ENCODE results near the gene NEUROD2. TPM values are rescaled to one million over a fixed set of nuclear protein-coding genes. Genes with fewer than 3 reads are reported as not detected.

The NEUROD2 gene
- total and polyA plus RNA-seq, 10 donors = under 0.01 to 0.03 TPM; not detected in 8

DNA sequence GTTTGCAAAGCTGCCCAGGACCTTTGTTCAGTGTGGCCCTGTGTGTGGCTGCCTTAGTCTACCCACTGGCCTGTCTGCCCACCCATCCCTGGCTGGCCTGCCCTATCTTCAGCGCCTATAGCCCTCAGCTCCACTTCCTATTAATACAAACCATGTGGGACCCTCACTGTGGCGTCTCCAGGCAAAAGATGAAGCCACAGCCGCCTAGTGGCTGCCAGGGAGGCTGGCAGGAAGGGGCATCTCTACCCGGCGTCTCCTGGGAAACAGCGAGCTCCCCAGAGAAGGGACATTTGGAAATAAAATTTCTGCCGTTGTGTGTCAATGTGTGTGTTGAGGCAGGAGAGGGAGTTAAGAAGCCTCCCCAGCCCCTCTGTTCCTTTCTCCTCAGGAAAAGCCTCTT, 31.5 kb downstream of the NEUROD2 start:
- no peak overlapping the region for H3K4me3 ChIP-seq
- H3K4me1 ChIP-seq = peaks cover 5 to 34% (median 14%) of the 10 kb centered on the region in 6 donors
- H3K9me3 ChIP-seq = peaks cover 0 to 4% (median 4%) of the 10 kb centered on the region in 8 donors
- H3K36me3 ChIP-seq = peaks cover 0 to 15% (median 0%) of the 10 kb centered on the region in 6 donors
- no peak for DNase-seq
- H3K27me3 ChIP-seq (replicated peaks in 1 of 7) = peaks cover 0 to 15% (median 3%) of the 10 kb centered on the region in 7 donors
- WGBS, 5 donors = 17 to 43% (median 21%) methylated on average over 7 of the region's 7 CpGs
- H3K27ac ChIP-seq = no peak overlapping the region
- TF ChIP-seq POLR2AphosphoS5 (IDR thresholded peaks at IDR 0.05) = no peak
- TF ChIP-seq, protein P1, sequence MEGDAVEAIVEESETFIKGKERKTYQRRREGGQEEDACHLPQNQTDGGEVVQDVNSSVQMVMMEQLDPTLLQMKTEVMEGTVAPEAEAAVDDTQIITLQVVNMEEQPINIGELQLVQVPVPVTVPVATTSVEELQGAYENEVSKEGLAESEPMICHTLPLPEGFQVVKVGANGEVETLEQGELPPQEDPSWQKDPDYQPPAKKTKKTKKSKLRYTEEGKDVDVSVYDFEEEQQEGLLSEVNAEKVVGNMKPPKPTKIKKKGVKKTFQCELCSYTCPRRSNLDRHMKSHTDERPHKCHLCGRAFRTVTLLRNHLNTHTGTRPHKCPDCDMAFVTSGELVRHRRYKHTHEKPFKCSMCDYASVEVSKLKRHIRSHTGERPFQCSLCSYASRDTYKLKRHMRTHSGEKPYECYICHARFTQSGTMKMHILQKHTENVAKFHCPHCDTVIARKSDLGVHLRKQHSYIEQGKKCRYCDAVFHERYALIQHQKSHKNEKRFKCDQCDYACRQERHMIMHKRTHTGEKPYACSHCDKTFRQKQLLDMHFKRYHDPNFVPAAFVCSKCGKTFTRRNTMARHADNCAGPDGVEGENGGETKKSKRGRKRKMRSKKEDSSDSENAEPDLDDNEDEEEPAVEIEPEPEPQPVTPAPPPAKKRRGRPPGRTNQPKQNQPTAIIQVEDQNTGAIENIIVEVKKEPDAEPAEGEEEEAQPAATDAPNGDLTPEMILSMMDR (IDR thresholded peaks at IDR 0.05 in 8 of 11, conservative IDR thresholded peaks at IDR 0.05 in 3 of 11) = peak in 6 of 11 experiments; percentile 15 to 53 (median 38)
- intact Hi-C loops (cut with DNase I; ENCODE audit: low total_unique reads) = no loop called here

DNA sequence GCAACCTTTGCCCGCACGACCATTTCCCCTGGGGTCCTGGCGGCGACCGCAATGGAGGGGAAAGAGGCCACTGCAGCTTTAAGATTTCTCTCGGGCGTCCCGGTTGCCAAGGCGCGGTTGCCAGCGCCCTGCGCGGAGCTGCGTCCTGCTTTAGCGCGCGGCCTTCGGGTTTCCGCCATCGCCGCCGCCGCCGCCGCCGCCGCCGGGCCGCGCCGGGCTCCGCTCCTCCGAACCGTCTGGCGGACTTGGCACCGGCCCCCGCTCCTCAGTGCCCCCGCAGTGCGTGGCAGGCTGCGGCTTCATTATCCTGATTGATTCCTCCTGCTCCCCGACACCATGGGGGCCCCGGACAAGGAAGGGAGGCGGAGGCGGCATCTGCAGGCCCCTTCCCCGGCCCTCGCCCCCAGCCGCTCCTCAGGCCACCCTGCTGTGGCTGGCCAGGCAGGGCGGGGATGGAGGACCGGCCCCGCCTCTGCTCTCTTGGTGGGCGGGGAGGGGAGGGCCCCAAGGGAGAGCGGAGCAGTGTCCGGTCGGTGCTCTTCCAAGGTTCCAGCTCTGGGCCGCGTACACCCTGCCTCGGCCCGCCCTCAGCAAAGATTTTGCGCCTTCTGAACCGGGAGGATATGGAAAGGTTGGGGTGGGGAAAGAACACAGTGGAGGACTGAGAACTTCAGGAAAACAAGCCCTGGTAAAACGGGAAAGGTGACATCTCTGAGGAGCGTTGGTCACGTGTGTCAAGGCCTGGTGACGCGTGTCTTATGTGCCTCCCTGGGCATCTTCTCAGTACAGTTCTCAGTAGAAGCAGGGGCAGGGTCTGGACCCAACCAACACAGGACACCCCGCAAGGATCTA, 34.0 kb downstream of the NEUROD2 start:
- peaks cover 0 to 12% (median 3%) of the 10 kb centered on the region in 7 donors for H3K27me3 ChIP-seq (replicated peaks in 1 of 7)
- TF ChIP-seq POLR2AphosphoS5 (IDR thresholded peaks at IDR 0.05) (peak; percentile 38 to 82 (median 77)), POLR2A (IDR thresholded peaks at IDR 0.05) (no peak)
- TF ChIP-seq, protein P1 (IDR thresholded peaks at IDR 0.05 in 8 of 11, conservative IDR thresholded peaks at IDR 0.05 in 3 of 11) = no peak
- H3K27ac ChIP-seq = peak overlapping the region; percentile 15 to 84 (median 80)
- peaks cover 0 to 40% (median 1%) of the 10 kb centered on the region in 6 donors for H3K36me3 ChIP-seq
- peaks cover 0 to 11% (median 10%) of the 10 kb centered on the region in 8 donors for H3K9me3 ChIP-seq
- 5 to 9% (median 6%) methylated on average over 39 to 66 of the region's 66 CpGs for WGBS, 5 donors
- intact Hi-C loops (cut with DNase I; ENCODE audit: low total_unique reads) = no loop called here
- peaks cover 5 to 22% (median 14%) of the 10 kb centered on the region in 6 donors for H3K4me1 ChIP-seq
- peak overlapping the region; percentile 35 to 71 (median 55) for H3K4me3 ChIP-seq
- peak; percentile 86 for DNase-seq

DNA sequence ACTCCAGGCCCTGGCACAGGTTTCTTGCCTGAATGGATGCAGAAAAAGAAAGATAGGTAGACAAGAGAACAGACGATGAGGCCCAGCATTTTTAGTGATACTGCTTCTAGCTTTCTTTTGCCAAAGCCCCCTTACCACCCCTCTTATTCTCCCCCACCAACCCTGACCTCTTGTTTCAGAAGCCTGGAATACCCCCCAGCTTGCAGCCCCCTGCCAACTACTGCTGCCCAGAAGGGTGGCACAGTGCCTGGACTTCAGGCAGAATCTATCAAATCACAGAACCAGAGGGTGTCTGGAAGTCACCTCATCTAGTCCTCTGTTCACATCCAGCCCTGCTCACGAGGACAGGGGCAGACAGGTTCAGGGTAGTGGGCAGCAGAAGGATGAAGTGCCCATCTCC, 35.6 kb downstream of the NEUROD2 start:
- Histone ChIP-seq H3K27me3 (replicated peaks in 1 of 7) (peaks cover 0 to 12% (median 3%) of the 10 kb centered on the region in 7 donors), H3K4me1 (peaks cover 5 to 22% (median 14%) of the 10 kb centered on the region in 6 donors), H3K4me3 (no peak overlapping the region), H3K9me3 (peaks cover 0 to 11% (median 10%) of the 10 kb centered on the region in 8 donors), H3K27ac (no peak overlapping the region), H3K36me3 (peaks cover 0 to 56% (median 14%) of the 10 kb centered on the region in 6 donors)
- intact Hi-C loops (cut with DNase I; ENCODE audit: low total_unique reads) = no loop called here
- TF ChIP-seq POLR2A (IDR thresholded peaks at IDR 0.05) (no peak), POLR2AphosphoS5 (IDR thresholded peaks at IDR 0.05) (no peak)
- TF ChIP-seq, protein P1 (IDR thresholded peaks at IDR 0.05 in 8 of 11, conservative IDR thresholded peaks at IDR 0.05 in 3 of 11) = no peak
- DNase-seq = no peak
- 81 to 96% (median 86%) methylated on average over 2 of the region's 2 CpGs for WGBS, 5 donors

DNA sequence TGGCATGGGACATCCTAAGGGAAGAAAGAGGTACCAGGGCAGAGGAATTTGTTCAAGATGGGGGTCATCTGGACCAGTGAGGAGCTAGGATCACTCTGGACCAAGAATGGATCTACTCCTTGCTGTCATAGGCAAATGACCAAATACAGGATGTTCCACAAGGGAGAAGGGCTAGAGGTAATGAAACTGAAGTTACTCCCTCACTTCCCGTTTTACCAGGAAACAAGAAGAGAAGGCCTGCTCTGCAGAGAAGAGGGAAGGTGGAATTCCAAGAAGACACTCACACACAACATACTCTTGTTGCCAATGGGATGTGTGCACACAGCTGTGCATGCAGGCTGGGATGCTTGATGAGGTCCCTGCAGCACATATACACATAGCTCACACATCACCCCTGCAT, 38.6 kb downstream of the NEUROD2 start:
- intact Hi-C loops (cut with DNase I; ENCODE audit: low total_unique reads) = no loop called here
- Histone ChIP-seq H3K27me3 (replicated peaks in 1 of 7) (peaks cover 0 to 11% (median 3%) of the 10 kb centered on the region in 7 donors), H3K9me3 (peaks cover 0 to 11% (median 10%) of the 10 kb centered on the region in 8 donors), H3K4me1 (peaks cover 5 to 18% (median 12%) of the 10 kb centered on the region in 6 donors), H3K4me3 (no peak overlapping the region), H3K36me3 (peaks cover 0 to 86% (median 32%) of the 10 kb centered on the region in 6 donors), H3K27ac (no peak overlapping the region)
- WGBS, 5 donors = 32 to 72% (median 53%) methylated on average over 1 of the region's 1 CpG
- DNase-seq = no peak
- TF ChIP-seq, protein P1 (IDR thresholded peaks at IDR 0.05 in 8 of 11, conservative IDR thresholded peaks at IDR 0.05 in 3 of 11) = no peak
- TF ChIP-seq POLR2AphosphoS5 (IDR thresholded peaks at IDR 0.05) (no peak), POLR2A (IDR thresholded peaks at IDR 0.05) (no peak)

All from spleen (tissue), 11 donors.